ENCODE results near the gene TRABD2A.

TRABD2A gene

GRCh38 chr2:84904717-84905174 lies 23.9 kb upstream of the TRABD2A start:
- DNase-seq = peak in 1 of 2 experiments; percentile 11

- no peak for DNase-seq
Observed at GRCh38 chr2:84904151-84904550, 23.3 kb upstream of the TRABD2A start.

GRCh38 chr2:84902526-84902925 lies 21.6 kb upstream of the TRABD2A start:
- DNase-seq = no peak

GRCh38 chr2:84901593-84902120 lies 20.8 kb upstream of the TRABD2A start:
- DNase-seq = no peak

GRCh38 chr2:84900971-84901370 lies 20.1 kb upstream of the TRABD2A start:
- peak in 1 of 2 experiments; percentile 10 for DNase-seq

GRCh38 chr2:84899304-84900204 lies 18.7 kb upstream of the TRABD2A start:
- no peak for DNase-seq

GRCh38 chr2:84897773-84898172 lies 16.9 kb upstream of the TRABD2A start:
- DNase-seq = no peak

GRCh38 chr2:84896567-84896966 lies 15.7 kb upstream of the TRABD2A start:
- no peak for DNase-seq

GRCh38 chr2:84894758-84895520 lies 14.1 kb upstream of the TRABD2A start:
- no peak for DNase-seq

- DNase-seq = no peak
Observed at GRCh38 chr2:84894131-84894586, 13.3 kb upstream of the TRABD2A start.

GRCh38 chr2:84891355-84892010 lies 10.6 kb upstream of the TRABD2A start:
- no peak for DNase-seq

- no peak for DNase-seq
Observed at GRCh38 chr2:84889332-84889731, 8.4 kb upstream of the TRABD2A start.

GRCh38 chr2:84888401-84889276 lies 7.8 kb upstream of the TRABD2A start:
- DNase-seq = peak; percentile 95

- no peak for DNase-seq
Observed at GRCh38 chr2:84886791-84887190, 5.9 kb upstream of the TRABD2A start.

- no peak for DNase-seq
Observed at GRCh38 chr2:84885111-84885510, 4.2 kb upstream of the TRABD2A start.

GRCh38 chr2:84884449-84884848 lies 3.6 kb upstream of the TRABD2A start:
- no peak for DNase-seq

GRCh38 chr2:84882775-84883550 lies 2.1 kb upstream of the TRABD2A start:
- no peak for DNase-seq

GRCh38 chr2:84882414-84882738 lies 1.5 kb upstream of the TRABD2A start:
- DNase-seq = no peak

- DNase-seq = peak; percentile 71 to 83
Observed at GRCh38 chr2:84881581-84882413, 913 bp upstream of the TRABD2A start.

- DNase-seq = no peak
Observed at GRCh38 chr2:84880395-84880644, 564 bp downstream of the TRABD2A start.
